Measurements from ENCODE around the gene FIZ1.

DNA sequence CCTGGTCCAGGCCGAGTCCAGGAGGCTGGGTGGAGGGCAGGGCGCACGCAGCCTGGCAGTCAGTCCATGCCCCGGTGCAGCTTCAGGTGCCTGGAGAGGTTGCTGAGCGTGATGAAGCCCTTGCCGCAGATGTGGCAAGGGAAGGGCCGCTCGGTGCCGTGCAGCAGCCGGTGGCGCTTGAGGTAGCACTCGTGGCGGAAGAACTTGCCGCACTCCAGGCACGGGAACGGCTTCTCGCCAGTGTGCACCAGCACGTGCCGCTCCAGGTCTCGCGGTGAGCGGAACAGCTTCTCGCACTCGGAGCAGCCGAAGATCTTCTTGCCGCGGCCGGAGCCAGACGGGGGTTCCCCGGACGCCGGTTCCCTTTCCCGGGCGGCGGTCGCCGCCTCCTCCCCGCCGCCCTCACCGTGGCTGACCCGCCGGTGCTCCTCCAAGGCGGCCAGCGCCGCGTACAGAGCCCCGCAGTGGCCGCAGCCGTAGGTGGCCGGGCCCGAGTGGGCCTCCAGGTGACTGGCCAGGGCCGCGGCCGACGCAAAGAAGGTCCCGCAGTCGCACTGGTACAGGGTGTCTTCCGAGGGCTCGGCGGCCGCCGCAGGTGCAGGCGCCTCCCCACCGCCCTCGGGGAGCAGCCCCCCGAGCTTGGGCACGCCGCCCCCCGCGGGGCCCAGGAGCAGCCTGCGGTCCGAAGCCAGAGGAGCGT, 6.8 kb downstream of the FIZ1 start:
- TF ChIP-seq CTCF (conservative IDR thresholded peaks at IDR 0.05; ENCODE audit: low read depth in 2 of 2) (no peak), NANOG (IDR thresholded peaks at IDR 0.05; ENCODE audit: borderline replicate concordance) (no peak)
